Urinary bladder (tissue), 4 donors: ENCODE results near the gene DCC. TPM values are rescaled to one million over a fixed set of nuclear protein-coding genes. Genes with fewer than 3 reads are reported as not detected.
"Not testable (repeated sequence)": the region's sequence is repeated elsewhere in the genome, so short reads cannot be mapped to it uniquely, and the experiment has no call there.

Experiments used
- DNase-seq: peaks from one replicate; pipeline ENCODE4 v3.0.0-alpha.2; 2015; ENCODE audit errors: extremely low spot score
- H3K27ac ChIP-seq: one replicate; pipeline ENCODE4 v1.5.1; 2013; ENCODE audit warnings: low read depth, mild to moderate bottlenecking, moderate library complexity
- H3K36me3 ChIP-seq: one replicate; pipeline ENCODE4 v1.6.1; 2013; ENCODE audit warnings: mild to moderate bottlenecking, moderate library complexity; ENCODE audit not compliant: insufficient read depth
- H3K4me1 ChIP-seq: one replicate; pipeline ENCODE4 v1.6.1; 2013; ENCODE audit warnings: mild to moderate bottlenecking, moderate library complexity; ENCODE audit not compliant: insufficient read depth
- H3K4me3 ChIP-seq: one replicate; pipeline ENCODE4 v1.5.1; 2013; ENCODE audit warnings: low read depth, low read length
- WGBS: extraction: QIAGEN DNeasy Blood & Tissue Kit; methylation state at CpG from one replicate; pipeline ENCODE4 v1.1.7; 2013; 5-methylcytosine and 5-hydroxymethylcytosine counted together
- polyA plus RNA-seq: library from polyadenylated mRNA; stranded (reverse); fragments of 200-250 nt; gene quantifications from one replicate; pipeline ENCODE4 v1.2.3, GENCODE V29; 2013
- total RNA-seq: library from RNA; depleted of rRNA; stranded (reverse); fragments of >200 nt; gene quantifications from one replicate; pipeline ENCODE4 v1.2.3, GENCODE V29; 2014
- donor health status: healthy with polysubstance abuse.
- donor health status: healthy.

DCC gene
- total and polyA plus RNA-seq, 2 donors, result 0.08 to 2.0 TPM

DNA sequence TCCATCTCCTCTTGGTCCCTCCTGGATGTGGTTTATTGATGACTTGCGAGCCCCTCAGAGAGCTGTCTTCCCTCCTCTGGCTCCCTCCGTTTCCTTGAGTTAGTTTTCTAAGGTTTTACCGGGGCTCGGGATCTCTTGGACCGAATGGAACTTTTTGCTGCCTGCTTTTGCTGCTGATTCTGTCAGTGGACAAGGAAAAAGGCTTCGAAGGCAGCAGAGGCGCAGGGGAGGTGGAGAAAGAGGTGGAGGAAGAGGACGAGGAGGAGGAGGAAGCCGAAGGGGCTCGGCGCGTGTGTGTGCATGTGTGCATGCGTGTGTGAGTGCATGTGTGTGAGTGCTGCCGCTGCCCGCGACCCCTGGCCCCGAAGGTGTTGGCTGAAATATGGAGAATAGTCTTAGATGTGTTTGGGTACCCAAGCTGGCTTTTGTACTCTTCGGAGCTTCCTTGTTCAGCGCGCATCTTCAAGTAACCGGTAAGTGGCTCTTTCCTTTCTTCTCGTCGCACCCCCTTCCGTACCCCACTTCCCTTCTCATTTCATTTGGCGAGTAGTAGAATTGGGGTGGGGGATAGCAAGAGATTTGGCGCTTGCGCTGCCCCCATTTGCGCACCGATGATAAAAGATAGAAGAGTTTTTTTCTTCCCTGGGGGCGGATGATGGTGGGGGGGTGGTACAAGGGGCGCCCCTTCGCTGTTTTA lies 557 bp downstream of the DCC start:
- Histone ChIP-seq H3K4me1 (no peaks in the 10 kb centered on the region), H3K36me3 (no peaks in the 10 kb centered on the region), H3K27ac (no peak overlapping the region), H3K4me3 (no peak overlapping the region)
- DNase-seq, result no peak
- WGBS, result 2% methylated on average over 32 of the region's 32 CpGs

DNA sequence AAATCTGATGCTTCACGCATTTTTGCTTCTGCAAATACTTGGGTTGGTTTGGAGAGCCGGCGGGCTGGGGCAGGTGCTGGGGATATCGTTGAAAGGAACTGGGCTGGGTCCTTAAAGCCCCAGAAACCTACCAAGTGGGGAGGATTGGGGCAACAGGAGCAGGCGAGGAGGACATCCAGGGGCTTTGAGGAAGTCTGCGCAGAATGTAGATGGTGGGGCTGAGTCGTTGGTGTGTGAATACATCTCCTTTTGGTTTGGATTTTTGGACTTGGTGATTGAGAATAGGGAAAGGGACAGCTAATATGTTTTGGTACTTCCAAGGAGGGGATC lies 1.1 kb downstream of the DCC start:
- no peak for DNase-seq
- H3K4me3 ChIP-seq, result no peak overlapping the region
- WGBS, result 5% methylated on average over 7 of the region's 7 CpGs

DNA sequence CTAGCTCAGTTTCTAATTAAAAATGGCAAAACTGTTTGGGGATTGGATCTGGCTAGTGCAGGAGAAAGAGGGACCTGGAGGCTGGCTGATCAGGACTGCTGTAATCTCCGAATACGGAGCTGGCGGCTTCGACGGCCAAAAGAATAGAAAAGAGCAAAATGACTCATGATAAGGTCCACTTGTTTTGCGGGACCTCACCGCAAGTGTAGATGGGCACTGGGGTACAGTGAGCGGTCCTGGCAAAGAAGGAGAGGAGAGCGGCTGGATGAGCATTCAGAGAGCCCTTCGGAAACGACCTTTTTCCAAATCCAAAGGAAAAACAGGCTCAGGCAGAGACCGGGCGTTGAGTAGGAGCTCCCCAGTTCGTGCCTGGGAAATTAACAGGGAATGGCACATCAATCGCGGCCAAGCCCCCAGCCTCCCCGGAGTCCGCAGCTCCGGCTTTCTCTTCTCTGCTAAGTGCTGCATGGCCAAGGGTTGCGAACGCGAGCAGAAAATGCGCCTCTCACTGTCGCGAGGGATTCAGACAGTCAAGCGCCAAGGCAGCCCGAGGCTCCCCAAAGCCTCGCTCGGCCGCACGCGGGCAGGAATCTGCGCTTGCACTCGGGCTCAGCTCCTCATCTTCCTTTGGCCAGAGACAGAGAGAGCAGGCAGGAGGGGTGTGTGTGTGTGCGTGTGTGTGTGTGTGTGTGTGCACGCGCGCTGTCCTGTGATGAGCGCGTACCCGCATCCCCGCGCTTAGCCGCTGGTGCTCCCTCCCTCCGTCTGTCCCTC lies 1.8 kb downstream of the DCC start:
- Histone ChIP-seq H3K36me3 (no peaks in the 10 kb centered on the region), H3K27ac (no peak overlapping the region), H3K4me1 (no peaks in the 10 kb centered on the region), H3K4me3 (peak overlapping the region; percentile 7)
- DNase-seq, result no peak
- under 1% methylated on average over 45 of the region's 45 CpGs for WGBS

More for the DNA sequence above, 1.1 kb downstream of the DCC start:
- Histone ChIP-seq H3K36me3 (no peaks in the 10 kb centered on the region), H3K4me1 (no peaks in the 10 kb centered on the region), H3K27ac (no peak overlapping the region)

DNA sequence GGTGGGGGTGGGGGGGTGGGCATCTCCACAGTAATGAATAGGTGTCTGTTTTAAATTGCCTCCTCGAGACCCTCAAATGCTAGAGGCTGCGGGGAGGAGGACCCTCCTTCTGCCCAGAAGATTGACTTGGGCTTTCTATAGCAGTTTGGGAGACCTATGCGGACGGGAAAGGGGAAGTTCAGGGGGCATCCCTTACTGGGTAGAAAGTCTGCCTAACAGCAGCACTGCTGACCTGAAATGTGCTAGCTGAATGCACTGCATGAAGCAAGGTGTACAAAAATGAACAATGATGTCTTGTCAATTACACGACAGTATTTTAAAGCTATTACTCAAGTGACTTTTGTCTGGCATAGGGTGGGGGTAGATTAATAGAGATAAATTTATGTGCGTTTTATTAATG lies 2.5 kb downstream of the DCC start:
- no peaks in the 10 kb centered on the region for H3K4me1 ChIP-seq
- H3K27ac ChIP-seq, result no peak overlapping the region
- no peak for DNase-seq
- WGBS, result 60% methylated on average over 6 of the region's 6 CpGs
- no peak overlapping the region for H3K4me3 ChIP-seq
- no peaks in the 10 kb centered on the region for H3K36me3 ChIP-seq

DNA sequence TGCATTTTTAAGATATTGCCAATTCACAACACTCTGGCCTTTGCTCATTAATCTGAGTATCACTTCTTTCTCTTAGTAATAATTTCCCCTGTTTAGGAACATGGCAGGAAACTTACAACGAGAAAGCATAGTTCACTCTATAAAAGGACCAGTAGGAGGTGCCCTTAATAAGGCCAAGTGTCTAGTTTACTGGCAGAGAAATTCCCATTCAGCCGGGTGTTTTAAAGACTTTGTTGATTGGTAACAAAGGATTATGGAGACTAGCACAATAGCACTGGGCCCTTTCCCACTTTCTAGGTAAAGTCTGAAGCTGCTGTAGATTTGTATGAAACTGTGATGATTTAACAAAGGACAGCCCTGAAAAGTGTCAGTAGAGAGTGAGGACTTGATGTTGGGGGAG lies 3.1 kb downstream of the DCC start:
- Histone ChIP-seq H3K36me3 (no peaks in the 10 kb centered on the region), H3K4me3 (no peak overlapping the region), H3K27ac (no peak overlapping the region), H3K4me1 (no peaks in the 10 kb centered on the region)
- 42% methylated on average over 2 of the region's 2 CpGs for WGBS
- no peak for DNase-seq

GRCh38 chr18:52343731-52344340 lies 3.8 kb downstream of the DCC start:
- Histone ChIP-seq H3K4me1 (no peaks in the 10 kb centered on the region), H3K36me3 (no peaks in the 10 kb centered on the region), H3K27ac (no peak overlapping the region), H3K4me3 (no peak overlapping the region)
- 39% methylated on average over 6 of the region's 6 CpGs for WGBS
- DNase-seq, result no peak

- DNase-seq, result no peak
- H3K4me1 ChIP-seq, result no peaks in the 10 kb centered on the region
- H3K27ac ChIP-seq, result no peak overlapping the region
- no peak overlapping the region for H3K4me3 ChIP-seq
- no peaks in the 10 kb centered on the region for H3K36me3 ChIP-seq
These were observed 4.9 kb downstream of the DCC start for GRCh38 chr18:52344881-52345280.

- Histone ChIP-seq H3K4me3 (no peak overlapping the region), H3K27ac (no peak overlapping the region), H3K36me3 (no peaks in the 10 kb centered on the region), H3K4me1 (no peaks in the 10 kb centered on the region)
- no peak for DNase-seq
- 49% methylated on average over 4 of the region's 4 CpGs for WGBS
These were observed 5.4 kb downstream of the DCC start for GRCh38 chr18:52345428-52345827.

DNA sequence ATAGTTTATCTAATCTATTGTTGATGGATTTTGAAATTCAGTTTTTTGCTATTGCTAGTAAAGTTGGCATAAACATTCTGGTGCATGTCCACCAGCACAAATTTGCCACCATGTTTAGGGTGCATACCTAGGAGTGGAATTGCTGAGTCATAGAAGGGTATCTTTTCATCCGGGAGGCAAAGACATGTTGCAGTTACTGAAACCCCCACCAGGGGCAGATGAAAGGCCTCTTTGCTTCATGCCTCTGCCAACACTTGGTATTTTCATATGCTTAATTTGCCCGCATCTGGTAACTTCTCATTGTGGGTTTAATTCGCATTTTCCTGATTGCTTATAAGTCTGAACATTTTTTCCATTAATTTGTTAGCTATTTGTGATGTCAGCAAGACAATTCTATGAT lies 8.2 kb downstream of the DCC start:
- no peaks in the 10 kb centered on the region for H3K4me1 ChIP-seq
- DNase-seq, result no peak
- H3K27ac ChIP-seq, result no peak overlapping the region
- 95% methylated on average over 3 of the region's 3 CpGs for WGBS
- no peak overlapping the region for H3K4me3 ChIP-seq
- no peaks in the 10 kb centered on the region for H3K36me3 ChIP-seq

GRCh38 chr18:52349498-52349897 lies 9.5 kb downstream of the DCC start:
- Histone ChIP-seq H3K4me1 (no peaks in the 10 kb centered on the region), H3K4me3 (no peak overlapping the region), H3K36me3 (no peaks in the 10 kb centered on the region), H3K27ac (no peak overlapping the region)
- DNase-seq, result no peak
- WGBS, result 48% methylated on average over 2 of the region's 2 CpGs

GRCh38 chr18:52352920-52353319 lies 12.9 kb downstream of the DCC start:
- Histone ChIP-seq H3K4me1 (no peaks in the 10 kb centered on the region), H3K36me3 (no peaks in the 10 kb centered on the region), H3K27ac (no peak overlapping the region), H3K4me3 (no peak overlapping the region)
- WGBS, result 85% methylated on average over 3 of the region's 3 CpGs
- DNase-seq, result no peak

DNA sequence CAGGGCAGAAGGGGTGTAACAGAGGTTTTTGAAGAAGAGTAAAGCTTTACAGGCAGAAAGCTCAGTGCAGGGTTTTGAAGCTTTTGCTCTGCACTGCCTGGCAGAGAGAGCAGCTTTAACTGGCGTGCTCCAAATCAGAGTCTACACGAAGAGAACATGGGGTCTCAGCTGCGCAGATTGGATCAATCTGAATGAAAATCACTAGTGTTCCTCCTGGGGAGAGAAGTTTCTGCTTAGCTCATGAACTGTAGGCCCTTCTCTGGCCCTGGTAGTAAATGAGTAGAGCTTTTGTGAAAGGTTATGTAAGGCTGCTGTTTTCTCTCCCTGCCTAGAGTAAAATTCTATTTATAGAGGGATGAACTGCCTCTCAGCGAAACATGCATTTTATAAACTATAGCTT lies 13.6 kb downstream of the DCC start:
- H3K36me3 ChIP-seq, result no peaks in the 10 kb centered on the region
- 44% methylated on average over 4 of the region's 4 CpGs for WGBS
- DNase-seq, result no peak
- H3K4me3 ChIP-seq, result no peak overlapping the region
- H3K4me1 ChIP-seq, result no peaks in the 10 kb centered on the region
- H3K27ac ChIP-seq, result no peak overlapping the region

GRCh38 chr18:52363861-52364260 lies 23.9 kb downstream of the DCC start:
- Histone ChIP-seq H3K4me3 (no peak overlapping the region), H3K27ac (no peak overlapping the region), H3K36me3 (no peaks in the 10 kb centered on the region), H3K4me1 (no peaks in the 10 kb centered on the region)
- WGBS, result 90% methylated on average over 1 of the region's 1 CpG
- DNase-seq, result no peak

- H3K27ac ChIP-seq, H3K4me1 ChIP-seq, H3K4me3 ChIP-seq, H3K36me3 ChIP-seq, DNase-seq: not testable (repeated sequence)
- 97% methylated on average over 25 of the region's 27 CpGs for WGBS
These were observed 26.9 kb downstream of the DCC start for GRCh38 chr18:52366851-52367250.
